HepG2 (cell line): ENCODE measurements around the gene PRM2. TPM values are rescaled to one million over a fixed set of nuclear protein-coding genes. Genes with fewer than 3 reads are reported as not detected.

Source experiments
- ELF1 ChIP-seq: sonication (generic); formaldehyde crosslinking; IDR thresholded peaks from 2 replicates; pipeline ENCODE4 v1.4.0; 2020; ENCODE audit warnings: missing genetic modification reagents
- FOXK1 ChIP-seq: sonication (generic); formaldehyde crosslinking; IDR thresholded peaks from 2 replicates; pipeline ENCODE4 v1.4.0; 2020; ENCODE audit warnings: low read depth, missing genetic modification reagents, borderline replicate concordance
- GZF1 ChIP-seq: sonication (generic); formaldehyde crosslinking; IDR thresholded peaks from 2 replicates; pipeline ENCODE4 v1.5.1; 2020; ENCODE audit warnings: mild to moderate bottlenecking, missing genetic modification reagents
- HMG20A ChIP-seq: IDR thresholded peaks from 2 replicates; pipeline ENCODE4 v1.6.1; 2016; ENCODE audit warnings: borderline replicate concordance
- KDM2A ChIP-seq: sonication (generic); formaldehyde crosslinking; IDR thresholded peaks from 2 replicates; pipeline ENCODE4 v1.4.0; 2020; ENCODE audit warnings: low read depth, missing genetic modification reagents, borderline replicate concordance
- MEIS1 ChIP-seq: sonication (generic); formaldehyde crosslinking; IDR thresholded peaks from 2 replicates; pipeline ENCODE4 v1.9.0; 2021; ENCODE audit warnings: mild to moderate bottlenecking, missing genetic modification reagents, moderate library complexity, borderline replicate concordance
- MTA1 ChIP-seq: sonication (generic); formaldehyde crosslinking; IDR thresholded peaks from 2 replicates; pipeline ENCODE4 v1.4.0; 2020; ENCODE audit warnings: missing genetic modification reagents, mild to moderate bottlenecking, borderline replicate concordance
- STAG1 ChIP-seq: sonication (generic); formaldehyde crosslinking; IDR thresholded peaks from 2 replicates; pipeline ENCODE4 v1.4.0; 2020; ENCODE audit warnings: missing genetic modification reagents
- YEATS2 ChIP-seq: sonication (generic); formaldehyde crosslinking; IDR thresholded peaks from 2 replicates; pipeline ENCODE4 v1.4.0; 2020; ENCODE audit warnings: missing genetic modification reagents, borderline replicate concordance
- ZNF101 ChIP-seq: sonication (generic); formaldehyde crosslinking; IDR thresholded peaks from 2 replicates; pipeline ENCODE4 v1.4.0; 2020; ENCODE audit warnings: mild to moderate bottlenecking, low read depth, missing genetic modification reagents, borderline replicate concordance
- ZNF207 ChIP-seq: fragments of 450-650 bp; IDR thresholded peaks from 2 replicates; pipeline ENCODE4 v1.6.1; 2016; ENCODE audit warnings: antibody characterized with exemption, borderline replicate concordance
- ZNF430 ChIP-seq: sonication (generic); formaldehyde crosslinking; IDR thresholded peaks from 2 replicates; pipeline ENCODE4 v1.9.0; 2021; ENCODE audit warnings: mild to moderate bottlenecking, missing genetic modification reagents
- ZNF614 ChIP-seq: IDR thresholded peaks from 2 replicates; pipeline ENCODE4 v1.6.1; 2018; ENCODE audit warnings: missing biosample characterization, missing genetic modification reagents, inconsistent platforms, borderline replicate concordance
- polyA plus RNA-seq, 8 experiments: library from polyadenylated mRNA; depleted of rRNA in 3 of 8; stranded (reverse) in 7 of 8; unstranded in 1 of 8; fragments of >200 nt; fragmentation: Illumina TruSeq in 4 of 8; extraction: Trizol in 4 of 8; gene quantifications; 2 replicates each; pipeline versions ENCODE4 v1.2.1 to v1.2.3, GENCODE V29; 2011 to 2016; ENCODE audit warnings: low read depth in 4 of 8, missing spikeins in 1 of 8, mixed read lengths in 1 of 8; ENCODE audit not compliant: insufficient read depth in 1 of 8
- total RNA-seq, 5 experiments: library from RNA; depleted of rRNA; stranded (reverse); fragments of >200 nt; fragmentation: Illumina TruSeq; extraction: Trizol; gene quantifications; 2 replicates each; pipeline ENCODE4 v1.2.3, GENCODE V29; 2016; ENCODE audit warnings: low read depth in 1 of 5
- TF ChIP-seq, protein P1 (sequence below): sonication (generic); formaldehyde crosslinking; IDR thresholded peaks from 2 replicates; pipeline ENCODE4 v1.4.0; 2020; ENCODE audit warnings: mild to moderate bottlenecking, missing genetic modification reagents
- TF ChIP-seq, protein P2 (sequence below): sonication (generic); formaldehyde crosslinking; IDR thresholded peaks from 2 replicates; pipeline ENCODE4 v1.5.0; 2020; ENCODE audit warnings: missing genetic modification reagents
- TF ChIP-seq, protein P3 (sequence below): sonication (generic); formaldehyde crosslinking; IDR thresholded peaks from 2 replicates; pipeline ENCODE4 v1.5.0; 2020; ENCODE audit warnings: mild to moderate bottlenecking, missing genetic modification reagents
- TF ChIP-seq, protein P4 (sequence below): sonication (generic); formaldehyde crosslinking; IDR thresholded peaks from 2 replicates; pipeline ENCODE4 v1.9.0; 2021; ENCODE audit warnings: missing genetic modification reagents, mild to moderate bottlenecking, borderline replicate concordance
- TF ChIP-seq, protein P5 (sequence below): IDR thresholded peaks from 2 replicates; pipeline ENCODE4 v1.6.1; 2018; ENCODE audit warnings: missing genetic modification reagents
- TF ChIP-seq, protein P6 (sequence below): sonication (generic); formaldehyde crosslinking; IDR thresholded peaks from 2 replicates; pipeline ENCODE4 v1.5.0; 2020; ENCODE audit warnings: missing genetic modification reagents

The PRM2 gene
- total and polyA plus RNA-seq, 2 of the 13 experiments (the other 11 are each of a cell fraction or from before 2014, with no cell fraction given), result 0.54 TPM; not detected in 1

DNA sequence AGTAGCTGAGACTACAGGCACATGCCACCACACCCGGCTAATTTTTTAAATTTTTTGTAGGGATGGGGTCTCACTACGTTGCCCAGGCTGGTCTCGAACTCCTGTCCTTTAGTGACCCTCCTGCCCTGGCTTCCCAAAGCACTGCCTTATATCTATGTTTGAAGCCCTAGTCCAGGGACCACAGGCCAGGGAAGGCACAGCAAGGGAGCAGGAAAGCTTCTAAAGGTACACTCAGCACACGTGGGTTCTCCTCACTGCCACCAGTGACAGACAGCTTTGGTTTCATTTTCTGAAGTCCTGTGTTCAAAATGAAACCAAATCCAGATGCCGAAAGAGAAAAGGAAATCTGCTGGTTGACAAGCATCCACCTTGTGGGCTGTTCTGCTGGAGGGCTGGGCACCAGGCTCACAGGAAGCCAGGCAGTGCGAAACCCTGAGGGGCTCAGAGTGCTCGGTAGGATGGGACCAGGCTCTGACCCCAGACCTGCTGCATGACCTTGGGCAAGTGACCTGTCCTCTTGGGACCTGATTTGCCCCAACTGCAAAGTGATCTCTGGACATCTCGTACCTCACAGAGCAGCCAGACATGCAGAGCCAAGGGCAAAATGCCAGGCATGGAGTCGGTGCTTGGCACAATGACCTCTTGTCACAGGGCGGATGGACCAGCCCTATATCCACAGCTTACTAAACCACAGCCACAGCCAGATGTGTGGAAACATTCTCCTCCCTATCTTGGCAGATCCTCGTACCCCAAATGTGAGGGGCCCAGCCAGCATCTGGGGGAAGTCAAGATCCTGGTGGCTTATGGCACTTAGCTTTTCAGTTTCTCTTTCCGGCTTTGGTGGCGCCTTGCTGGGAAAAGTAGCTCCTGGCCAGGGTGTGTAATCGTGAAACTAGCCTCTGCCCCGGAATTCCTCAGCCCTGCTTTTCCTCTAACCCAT is 17.5 kb downstream of the PRM2 start (continued):
- TF ChIP-seq, protein P1, sequence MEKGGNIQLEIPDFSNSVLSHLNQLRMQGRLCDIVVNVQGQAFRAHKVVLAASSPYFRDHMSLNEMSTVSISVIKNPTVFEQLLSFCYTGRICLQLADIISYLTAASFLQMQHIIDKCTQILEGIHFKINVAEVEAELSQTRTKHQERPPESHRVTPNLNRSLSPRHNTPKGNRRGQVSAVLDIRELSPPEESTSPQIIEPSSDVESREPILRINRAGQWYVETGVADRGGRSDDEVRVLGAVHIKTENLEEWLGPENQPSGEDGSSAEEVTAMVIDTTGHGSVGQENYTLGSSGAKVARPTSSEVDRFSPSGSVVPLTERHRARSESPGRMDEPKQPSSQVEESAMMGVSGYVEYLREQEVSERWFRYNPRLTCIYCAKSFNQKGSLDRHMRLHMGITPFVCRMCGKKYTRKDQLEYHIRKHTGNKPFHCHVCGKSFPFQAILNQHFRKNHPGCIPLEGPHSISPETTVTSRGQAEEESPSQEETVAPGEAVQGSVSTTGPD (CRISPR knock-in tag), result peak; percentile 63
- TF ChIP-seq ZNF430 (0 out of 2 replicates have a peak, but pooled peaks have one; percentile 66), ZNF207 (no peak), MEIS1 (CRISPR knock-in tag) (peak; percentile 81; the same call in 1 of the 2 replicates), YEATS2 (peak; percentile 15; the same call in 1 of the 2 replicates), GZF1 (CRISPR knock-in tag) (no peak; the same call in 1 of the 2 replicates), STAG1 (no peak; the same call in 1 of the 2 replicates), HMG20A (CRISPR knock-in tag) (peak; percentile 35; the same call in 1 of the 2 replicates), MTA1 (CRISPR knock-in tag) (peak; percentile 94; the same call in 1 of the 2 replicates), ELF1 (peak; percentile 17; the same call in 1 of the 2 replicates), ZNF614 (CRISPR knock-in tag) (0 out of 2 replicates have a peak, but pooled peaks have one; percentile 3), FOXK1 (0 out of 2 replicates have a peak, but pooled peaks have one; percentile 28), KDM2A (CRISPR knock-in tag) (peak; percentile 50), ZNF101 (CRISPR knock-in tag) (no peak; the same call in 1 of the 2 replicates)
- TF ChIP-seq, protein P2, sequence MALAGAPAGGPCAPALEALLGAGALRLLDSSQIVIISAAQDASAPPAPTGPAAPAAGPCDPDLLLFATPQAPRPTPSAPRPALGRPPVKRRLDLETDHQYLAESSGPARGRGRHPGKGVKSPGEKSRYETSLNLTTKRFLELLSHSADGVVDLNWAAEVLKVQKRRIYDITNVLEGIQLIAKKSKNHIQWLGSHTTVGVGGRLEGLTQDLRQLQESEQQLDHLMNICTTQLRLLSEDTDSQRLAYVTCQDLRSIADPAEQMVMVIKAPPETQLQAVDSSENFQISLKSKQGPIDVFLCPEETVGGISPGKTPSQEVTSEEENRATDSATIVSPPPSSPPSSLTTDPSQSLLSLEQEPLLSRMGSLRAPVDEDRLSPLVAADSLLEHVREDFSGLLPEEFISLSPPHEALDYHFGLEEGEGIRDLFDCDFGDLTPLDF, result no peak
- TF ChIP-seq, protein P3, sequence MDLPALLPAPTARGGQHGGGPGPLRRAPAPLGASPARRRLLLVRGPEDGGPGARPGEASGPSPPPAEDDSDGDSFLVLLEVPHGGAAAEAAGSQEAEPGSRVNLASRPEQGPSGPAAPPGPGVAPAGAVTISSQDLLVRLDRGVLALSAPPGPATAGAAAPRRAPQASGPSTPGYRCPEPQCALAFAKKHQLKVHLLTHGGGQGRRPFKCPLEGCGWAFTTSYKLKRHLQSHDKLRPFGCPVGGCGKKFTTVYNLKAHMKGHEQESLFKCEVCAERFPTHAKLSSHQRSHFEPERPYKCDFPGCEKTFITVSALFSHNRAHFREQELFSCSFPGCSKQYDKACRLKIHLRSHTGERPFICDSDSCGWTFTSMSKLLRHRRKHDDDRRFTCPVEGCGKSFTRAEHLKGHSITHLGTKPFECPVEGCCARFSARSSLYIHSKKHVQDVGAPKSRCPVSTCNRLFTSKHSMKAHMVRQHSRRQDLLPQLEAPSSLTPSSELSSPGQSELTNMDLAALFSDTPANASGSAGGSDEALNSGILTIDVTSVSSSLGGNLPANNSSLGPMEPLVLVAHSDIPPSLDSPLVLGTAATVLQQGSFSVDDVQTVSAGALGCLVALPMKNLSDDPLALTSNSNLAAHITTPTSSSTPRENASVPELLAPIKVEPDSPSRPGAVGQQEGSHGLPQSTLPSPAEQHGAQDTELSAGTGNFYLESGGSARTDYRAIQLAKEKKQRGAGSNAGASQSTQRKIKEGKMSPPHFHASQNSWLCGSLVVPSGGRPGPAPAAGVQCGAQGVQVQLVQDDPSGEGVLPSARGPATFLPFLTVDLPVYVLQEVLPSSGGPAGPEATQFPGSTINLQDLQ (CRISPR knock-in tag), result 0 out of 2 replicates have a peak, but pooled peaks have one; percentile 37
- TF ChIP-seq, protein P4, sequence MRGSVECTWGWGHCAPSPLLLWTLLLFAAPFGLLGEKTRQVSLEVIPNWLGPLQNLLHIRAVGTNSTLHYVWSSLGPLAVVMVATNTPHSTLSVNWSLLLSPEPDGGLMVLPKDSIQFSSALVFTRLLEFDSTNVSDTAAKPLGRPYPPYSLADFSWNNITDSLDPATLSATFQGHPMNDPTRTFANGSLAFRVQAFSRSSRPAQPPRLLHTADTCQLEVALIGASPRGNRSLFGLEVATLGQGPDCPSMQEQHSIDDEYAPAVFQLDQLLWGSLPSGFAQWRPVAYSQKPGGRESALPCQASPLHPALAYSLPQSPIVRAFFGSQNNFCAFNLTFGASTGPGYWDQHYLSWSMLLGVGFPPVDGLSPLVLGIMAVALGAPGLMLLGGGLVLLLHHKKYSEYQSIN (CRISPR knock-in tag), result no peak
- TF ChIP-seq, protein P5, sequence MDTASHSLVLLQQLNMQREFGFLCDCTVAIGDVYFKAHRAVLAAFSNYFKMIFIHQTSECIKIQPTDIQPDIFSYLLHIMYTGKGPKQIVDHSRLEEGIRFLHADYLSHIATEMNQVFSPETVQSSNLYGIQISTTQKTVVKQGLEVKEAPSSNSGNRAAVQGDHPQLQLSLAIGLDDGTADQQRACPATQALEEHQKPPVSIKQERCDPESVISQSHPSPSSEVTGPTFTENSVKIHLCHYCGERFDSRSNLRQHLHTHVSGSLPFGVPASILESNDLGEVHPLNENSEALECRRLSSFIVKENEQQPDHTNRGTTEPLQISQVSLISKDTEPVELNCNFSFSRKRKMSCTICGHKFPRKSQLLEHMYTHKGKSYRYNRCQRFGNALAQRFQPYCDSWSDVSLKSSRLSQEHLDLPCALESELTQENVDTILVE (CRISPR knock-in tag), result no peak
- TF ChIP-seq, protein P6, sequence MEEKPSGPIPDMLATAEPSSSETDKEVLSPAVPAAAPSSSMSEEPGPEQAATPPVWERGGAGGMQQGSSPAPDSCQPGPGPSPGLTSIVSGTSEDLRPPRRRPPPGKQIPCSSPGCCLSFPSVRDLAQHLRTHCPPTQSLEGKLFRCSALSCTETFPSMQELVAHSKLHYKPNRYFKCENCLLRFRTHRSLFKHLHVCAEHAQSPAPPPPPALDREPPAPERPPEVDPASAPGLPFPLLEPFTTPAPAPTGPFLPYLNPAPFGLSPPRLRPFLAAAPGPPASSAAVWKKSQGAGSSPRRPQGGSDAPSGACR (CRISPR knock-in tag), result peak; percentile 34; the same call in 1 of the 2 replicates
